Activated T-cell treated with anti-CD3 and anti-CD28 coated beads, Interleukin-2, amount 50 U/mL, for 4 hours (primary cell): Measurements from ENCODE around the gene RASAL2. TPM values are rescaled to one million over a fixed set of nuclear protein-coding genes. Genes with fewer than 3 reads are reported as not detected.
"Not testable (repeated sequence)": the region's sequence is repeated elsewhere in the genome, so short reads cannot be mapped to it uniquely, and the experiment has no call there.

Experiments
- ATAC-seq, 2 donors: fragments of 200-7000 bp; cut with Tn5 transposase; one replicate each; pipeline ENCODE4 v1.10.0; 2021
- DNase-seq: peaks from one replicate; pipeline ENCODE4 v3.0.0-alpha.2; 2020
- H3K27me3 Mint-ChIP-seq: one replicate; pipeline ENCODE4 v1.8.0; 2021; ENCODE audit warnings: low read depth, mixed read lengths
- H3K36me3 Mint-ChIP-seq: one replicate; pipeline ENCODE4 v1.8.0; 2022; ENCODE audit warnings: mixed read lengths; ENCODE audit not compliant: insufficient read depth
- H3K4me1 Mint-ChIP-seq: one replicate; pipeline ENCODE4 v1.8.0; 2021; ENCODE audit warnings: low read depth, mixed read lengths
- H3K4me3 Mint-ChIP-seq: one replicate; pipeline ENCODE4 v1.8.0; 2021; ENCODE audit warnings: mild to moderate bottlenecking, moderate library complexity, mixed read lengths
- H3K9me3 Mint-ChIP-seq: one replicate; pipeline ENCODE4 v1.8.0; 2021; ENCODE audit warnings: mixed read lengths
- total RNA-seq, 3 donors: library from RNA; stranded (reverse); gene quantifications; one replicate each; pipeline ENCODE4 v1.2.1, GENCODE V29; 2021

The RASAL2 gene
- total RNA-seq, 3 donors from 2014 or later, result 0.03 to 0.15 (median 0.08) TPM

DNA sequence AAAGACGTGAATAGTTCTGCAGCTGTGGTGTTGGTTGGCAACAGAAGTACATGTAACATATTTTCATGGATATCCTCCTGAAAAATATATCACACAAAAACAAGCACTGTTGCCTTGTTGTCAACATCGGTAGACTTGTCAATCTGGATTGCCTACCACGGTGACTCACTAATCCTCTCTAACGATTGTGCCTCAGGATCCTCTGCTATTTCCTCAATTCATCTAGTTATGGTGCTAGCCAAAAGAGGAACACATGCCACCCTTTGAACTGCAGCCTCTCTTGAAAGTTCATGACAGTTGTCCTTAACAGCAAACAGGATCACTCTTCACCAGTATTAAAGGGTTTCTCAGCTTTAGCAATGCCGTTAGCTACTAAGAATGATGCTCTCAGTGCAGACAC lies 25.7 kb downstream of the RASAL2 start:
- no peaks in the 10 kb centered on the region for H3K36me3 Mint-ChIP-seq
- peaks cover 3% of the 10 kb centered on the region for H3K27me3 Mint-ChIP-seq
- peaks cover 4% of the 10 kb centered on the region for H3K9me3 Mint-ChIP-seq
- no peaks in the 10 kb centered on the region for H3K4me1 Mint-ChIP-seq
- ATAC-seq (no peak), DNase-seq (no peak)
- no peak overlapping the region for H3K4me3 Mint-ChIP-seq

DNA sequence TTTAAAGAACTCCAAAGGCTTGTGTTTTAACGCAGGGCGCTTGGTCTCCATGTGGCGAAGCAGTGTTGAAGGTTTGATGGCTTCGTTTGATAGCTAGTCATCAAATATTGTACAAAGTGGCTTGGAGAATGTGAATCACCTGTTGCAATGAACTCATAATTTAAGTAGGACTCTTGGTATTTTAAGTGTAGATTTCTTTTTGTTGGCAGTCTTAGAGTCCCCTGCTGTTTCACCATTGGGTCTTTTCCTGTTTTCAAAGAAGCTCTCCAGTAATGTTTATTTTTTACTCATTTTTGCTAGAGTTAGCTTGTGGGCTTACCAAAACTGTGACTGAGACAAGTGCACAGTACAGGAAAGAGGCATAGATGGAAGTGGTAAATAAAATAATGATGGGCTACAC lies 26.2 kb downstream of the RASAL2 start:
- no peaks in the 10 kb centered on the region for H3K4me1 Mint-ChIP-seq

DNA sequence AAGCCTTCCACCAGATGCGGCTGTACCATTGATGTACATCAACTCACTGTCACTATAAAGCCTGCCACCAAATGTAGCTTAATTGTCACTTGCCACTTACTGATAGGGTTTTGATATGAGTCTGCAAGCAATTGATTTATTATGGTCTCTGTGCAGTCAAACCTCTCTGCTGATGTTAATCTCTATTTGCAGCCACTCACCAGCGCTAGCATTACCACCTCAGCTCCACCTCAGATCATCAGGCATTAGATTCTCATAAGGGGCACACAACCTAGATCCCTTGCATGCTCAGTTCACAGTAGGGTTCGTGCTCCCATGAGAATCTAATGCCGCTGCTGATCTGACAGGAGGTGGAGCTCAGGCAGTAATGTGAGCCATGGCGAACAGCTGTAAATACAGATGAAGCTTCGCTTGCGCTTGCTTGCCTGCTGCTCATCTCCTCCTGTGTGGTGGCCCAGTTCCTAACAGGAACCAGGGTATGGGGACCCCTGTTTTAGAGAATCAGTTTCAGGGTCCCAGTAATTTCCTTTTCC lies 26.7 kb downstream of the RASAL2 start:
- not testable (repeated sequence) for H3K4me3 Mint-ChIP-seq, DNase-seq, ATAC-seq, H3K36me3 Mint-ChIP-seq, H3K4me1 Mint-ChIP-seq, H3K9me3 Mint-ChIP-seq, H3K27me3 Mint-ChIP-seq

More for the DNA sequence above, 26.2 kb downstream of the RASAL2 start:
- Mint-ChIP-seq H3K27me3 (peaks cover 3% of the 10 kb centered on the region), H3K9me3 (peaks cover 4% of the 10 kb centered on the region), H3K4me3 (no peak overlapping the region), H3K36me3 (no peaks in the 10 kb centered on the region)
- no peak for DNase-seq
- ATAC-seq, result no peak

DNA sequence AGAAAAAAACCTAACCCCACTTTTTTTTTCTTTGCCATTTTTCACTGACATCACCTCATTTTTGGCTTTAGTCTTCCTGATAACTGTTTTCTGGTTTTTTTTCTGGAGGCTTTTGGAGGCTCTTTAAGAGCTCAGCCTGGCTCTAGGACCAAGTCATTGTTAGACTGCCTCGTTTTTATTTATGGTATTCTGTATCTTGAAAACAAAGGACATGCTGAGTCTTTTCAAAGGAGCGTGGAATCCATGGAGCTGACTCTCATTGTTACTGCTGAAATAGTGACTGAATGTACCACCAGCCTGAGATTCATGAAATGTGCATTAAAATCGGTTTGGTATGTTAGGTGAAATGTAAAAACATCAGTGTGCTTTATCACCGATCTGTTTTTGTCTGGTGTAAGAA lies 28.0 kb downstream of the RASAL2 start:
- H3K4me3 Mint-ChIP-seq, result no peak overlapping the region
- no peak for DNase-seq
- H3K4me1 Mint-ChIP-seq, result no peaks in the 10 kb centered on the region
- H3K36me3 Mint-ChIP-seq, result no peaks in the 10 kb centered on the region
- ATAC-seq, result no peak
- no peaks in the 10 kb centered on the region for H3K27me3 Mint-ChIP-seq
- no peaks in the 10 kb centered on the region for H3K9me3 Mint-ChIP-seq

DNA sequence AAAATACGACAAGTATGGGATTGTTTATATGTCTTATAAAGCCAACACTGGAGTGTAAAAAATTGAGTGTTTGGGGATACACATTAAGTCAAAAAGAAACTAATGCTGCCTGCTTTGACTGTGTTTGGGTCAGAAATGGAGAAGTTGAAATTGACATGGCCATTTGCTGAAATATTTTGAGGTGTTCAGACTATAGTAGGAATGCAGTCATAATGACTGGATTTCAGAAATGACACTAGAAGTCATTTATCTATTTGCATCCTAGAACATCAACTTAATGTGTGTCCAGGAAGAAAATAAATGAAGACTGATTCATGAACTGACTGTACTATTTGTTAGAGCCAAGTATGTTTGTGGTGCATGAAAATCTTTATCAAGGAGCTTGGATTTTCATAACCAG lies 28.4 kb downstream of the RASAL2 start:
- no peaks in the 10 kb centered on the region for H3K36me3 Mint-ChIP-seq
- H3K27me3 Mint-ChIP-seq, result no peaks in the 10 kb centered on the region
- no peaks in the 10 kb centered on the region for H3K4me1 Mint-ChIP-seq
- no peak overlapping the region for H3K4me3 Mint-ChIP-seq
- DNase-seq (no peak), ATAC-seq (no peak)
- no peaks in the 10 kb centered on the region for H3K9me3 Mint-ChIP-seq

DNA sequence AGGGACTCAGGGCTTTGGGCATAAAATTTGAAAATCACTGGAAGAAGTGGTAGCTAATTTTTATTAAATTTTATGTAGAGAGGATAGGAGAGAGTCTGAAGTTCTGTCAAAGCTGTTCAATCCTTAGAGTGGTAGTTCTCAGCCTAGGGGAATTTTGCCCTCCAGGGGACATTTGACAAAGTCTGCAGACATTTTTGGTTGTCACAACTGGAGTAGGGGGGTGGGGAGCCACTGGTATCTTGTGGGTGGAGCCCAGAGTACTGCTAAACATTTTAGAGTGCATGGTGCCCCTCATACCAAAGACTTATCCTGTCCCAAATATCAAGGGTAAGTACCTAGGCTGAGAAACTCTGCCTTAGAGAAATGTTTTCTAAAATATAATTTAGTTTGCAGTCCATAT lies 30.2 kb downstream of the RASAL2 start:
- Mint-ChIP-seq H3K4me3 (no peak overlapping the region), H3K27me3 (no peaks in the 10 kb centered on the region), H3K36me3 (no peaks in the 10 kb centered on the region), H3K9me3 (no peaks in the 10 kb centered on the region), H3K4me1 (no peaks in the 10 kb centered on the region)
- no peak for ATAC-seq
- no peak for DNase-seq

DNA sequence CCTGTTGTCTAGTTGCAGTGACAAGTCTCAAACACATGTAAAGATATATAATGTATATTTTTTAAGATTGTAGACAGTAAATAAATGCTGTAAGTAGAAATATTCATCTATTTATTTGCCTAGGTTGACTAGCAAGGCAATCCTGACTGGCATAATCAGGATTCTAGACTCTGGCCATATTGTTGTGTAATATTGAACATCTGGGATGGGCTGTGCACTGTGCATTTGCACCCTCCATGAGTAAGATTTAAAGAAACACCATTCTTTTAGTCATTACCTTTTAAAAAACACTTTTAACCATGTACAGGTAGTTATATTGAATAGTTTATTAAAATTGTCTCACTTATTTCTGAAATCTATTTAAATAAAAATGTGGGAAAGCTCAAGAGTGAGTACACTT lies 32.4 kb downstream of the RASAL2 start:
- DNase-seq, result no peak
- no peak for ATAC-seq
- Mint-ChIP-seq H3K4me3 (no peak overlapping the region), H3K27me3 (no peaks in the 10 kb centered on the region), H3K36me3 (no peaks in the 10 kb centered on the region), H3K4me1 (no peaks in the 10 kb centered on the region), H3K9me3 (no peaks in the 10 kb centered on the region)

DNA sequence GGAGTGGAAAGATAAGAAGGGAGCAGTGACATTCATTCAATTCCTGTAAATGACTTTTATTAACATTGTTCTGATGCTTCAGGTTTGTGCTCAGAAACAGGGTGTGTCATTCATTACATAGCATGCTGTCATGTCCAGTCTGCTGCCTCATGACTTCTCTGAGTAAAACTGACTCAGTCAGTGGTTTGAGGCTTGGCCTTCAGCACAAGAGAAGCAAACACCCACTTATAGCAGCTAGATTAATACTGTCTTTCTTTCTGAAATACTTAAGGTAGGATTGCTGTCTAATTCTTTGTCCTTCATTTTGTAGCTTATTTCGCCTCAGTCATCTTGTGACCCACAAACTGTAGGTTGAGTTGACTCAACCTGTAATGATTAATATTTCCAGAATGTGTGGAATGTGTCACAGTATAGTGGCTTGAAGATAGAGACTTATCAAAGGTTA lies 32.9 kb downstream of the RASAL2 start:
- Mint-ChIP-seq H3K9me3 (no peaks in the 10 kb centered on the region), H3K27me3 (no peaks in the 10 kb centered on the region), H3K36me3 (no peaks in the 10 kb centered on the region), H3K4me1 (no peaks in the 10 kb centered on the region), H3K4me3 (no peak overlapping the region)
- DNase-seq, result no peak
- peak in 1 of 2 donors; percentile 18 for ATAC-seq

DNA sequence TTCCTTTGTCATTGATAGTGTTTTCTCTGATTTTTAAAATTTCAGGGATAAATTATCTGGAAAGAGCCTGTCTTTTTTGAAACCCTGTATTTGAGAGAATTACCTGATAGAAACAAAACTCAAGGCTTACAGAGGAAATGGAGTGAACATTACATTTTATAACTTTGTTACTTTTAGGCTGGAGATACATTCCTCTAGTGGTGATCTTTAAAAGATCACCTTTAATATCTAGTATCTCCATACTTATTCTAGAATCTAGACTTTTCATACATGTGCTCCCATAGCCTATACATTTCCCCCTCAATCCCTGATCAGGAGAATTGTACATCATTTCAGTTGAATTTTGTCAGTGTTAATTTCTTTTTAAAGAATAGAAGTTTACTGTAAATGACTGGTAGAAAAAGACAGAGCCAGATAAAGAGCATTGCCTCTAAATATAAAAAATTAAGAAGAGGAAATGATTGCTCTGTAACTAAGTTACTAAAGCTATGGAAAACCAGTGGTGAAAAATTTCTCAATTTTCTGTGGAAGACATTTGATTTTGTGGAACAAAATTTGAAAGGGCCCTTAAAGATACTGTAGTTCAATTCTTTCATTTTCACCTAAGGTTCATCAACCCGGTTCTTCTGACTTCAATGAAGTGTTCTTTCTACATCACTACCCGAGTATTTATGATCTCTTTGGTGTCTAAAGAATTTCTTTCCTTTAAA lies 33.7 kb downstream of the RASAL2 start:
- H3K4me1 Mint-ChIP-seq, result no peaks in the 10 kb centered on the region
- DNase-seq (no peak), ATAC-seq (no peak)
- no peaks in the 10 kb centered on the region for H3K9me3 Mint-ChIP-seq
- no peaks in the 10 kb centered on the region for H3K36me3 Mint-ChIP-seq
- H3K27me3 Mint-ChIP-seq, result no peaks in the 10 kb centered on the region
- H3K4me3 Mint-ChIP-seq, result no peak overlapping the region

DNA sequence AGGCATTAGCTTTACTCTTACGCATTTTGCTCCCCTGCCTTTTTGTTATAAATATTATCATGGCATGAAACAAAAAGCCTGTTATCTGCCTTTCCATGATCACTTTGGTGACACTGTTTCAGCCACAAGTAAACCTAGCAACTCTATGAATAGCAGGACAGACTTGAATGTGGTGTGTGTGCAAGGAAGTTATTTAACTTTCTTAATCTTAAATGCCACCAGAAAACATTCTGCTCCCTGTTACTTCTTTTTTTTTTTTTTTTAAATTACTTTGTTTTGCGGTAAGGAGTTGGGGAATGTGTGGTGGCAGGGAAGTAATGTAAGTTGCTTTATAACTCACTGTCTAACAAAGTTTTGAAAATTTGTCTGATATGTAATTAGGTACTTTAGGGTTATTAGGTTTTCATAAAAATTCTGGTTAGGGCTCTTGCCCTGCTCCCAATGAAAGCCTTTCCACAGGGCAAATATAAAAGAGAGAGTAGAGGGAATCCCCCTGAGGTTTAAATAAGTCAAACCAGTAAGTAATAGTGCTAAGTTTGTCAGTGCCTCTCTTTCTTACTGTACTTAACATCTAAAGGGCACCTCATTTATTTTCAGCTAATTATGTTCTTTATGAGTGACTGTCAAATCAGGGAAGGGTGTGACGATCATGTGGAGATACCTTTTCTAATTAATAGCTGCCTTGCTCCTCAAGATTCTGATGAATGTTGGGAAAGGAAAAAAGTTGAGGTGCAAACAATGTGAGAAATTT lies 39.5 kb downstream of the RASAL2 start:
- H3K27me3 Mint-ChIP-seq, result no peaks in the 10 kb centered on the region
- DNase-seq (no peak), ATAC-seq (no peak)
- H3K9me3 Mint-ChIP-seq, result peaks cover 7% of the 10 kb centered on the region
- no peaks in the 10 kb centered on the region for H3K4me1 Mint-ChIP-seq
- no peak overlapping the region for H3K4me3 Mint-ChIP-seq
- no peaks in the 10 kb centered on the region for H3K36me3 Mint-ChIP-seq

DNA sequence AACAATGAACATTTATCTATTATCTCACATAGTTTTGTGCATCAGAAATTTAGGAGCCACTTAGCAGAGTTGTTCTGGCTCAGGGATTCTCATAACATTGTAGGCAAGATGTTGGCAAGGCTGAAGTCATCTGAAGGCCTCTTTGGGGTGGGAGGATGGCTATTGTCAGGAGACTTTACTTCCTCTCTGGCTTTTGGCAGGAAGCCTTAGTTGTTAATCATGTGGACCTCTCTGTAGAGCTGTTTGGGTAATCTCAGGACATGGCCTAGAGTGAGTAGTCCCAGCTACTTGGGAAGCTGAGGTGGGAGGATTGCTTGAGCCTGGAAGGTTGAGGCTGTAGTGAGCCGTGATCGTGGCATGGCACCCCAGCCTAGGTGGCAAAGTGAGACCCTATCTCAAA lies 40.2 kb downstream of the RASAL2 start:
- no peaks in the 10 kb centered on the region for H3K36me3 Mint-ChIP-seq
- H3K9me3 Mint-ChIP-seq, result peaks cover 7% of the 10 kb centered on the region
- no peak for DNase-seq
- H3K27me3 Mint-ChIP-seq, result no peaks in the 10 kb centered on the region
- no peak for ATAC-seq
- no peak overlapping the region for H3K4me3 Mint-ChIP-seq
- no peaks in the 10 kb centered on the region for H3K4me1 Mint-ChIP-seq

DNA sequence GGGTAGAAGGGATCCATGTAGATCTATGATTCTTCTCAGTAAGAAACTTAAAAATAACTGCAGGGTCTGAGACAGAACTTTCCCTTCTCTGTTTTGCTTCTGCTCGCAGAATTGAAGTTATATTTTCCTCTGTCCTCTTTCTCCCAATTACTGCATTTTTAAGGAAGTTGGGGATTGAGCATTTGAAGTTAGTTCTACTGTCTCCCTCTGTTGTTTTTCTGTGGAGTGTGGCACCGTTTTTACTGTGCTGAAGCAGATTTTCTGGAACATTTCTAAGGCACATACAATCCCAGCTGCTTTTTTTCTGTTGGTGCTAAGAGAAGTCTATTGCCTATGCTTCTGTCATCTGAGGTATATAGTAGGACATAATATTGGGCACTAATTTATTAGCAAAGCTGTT lies 43.3 kb downstream of the RASAL2 start:
- H3K36me3 Mint-ChIP-seq, result no peaks in the 10 kb centered on the region

DNA sequence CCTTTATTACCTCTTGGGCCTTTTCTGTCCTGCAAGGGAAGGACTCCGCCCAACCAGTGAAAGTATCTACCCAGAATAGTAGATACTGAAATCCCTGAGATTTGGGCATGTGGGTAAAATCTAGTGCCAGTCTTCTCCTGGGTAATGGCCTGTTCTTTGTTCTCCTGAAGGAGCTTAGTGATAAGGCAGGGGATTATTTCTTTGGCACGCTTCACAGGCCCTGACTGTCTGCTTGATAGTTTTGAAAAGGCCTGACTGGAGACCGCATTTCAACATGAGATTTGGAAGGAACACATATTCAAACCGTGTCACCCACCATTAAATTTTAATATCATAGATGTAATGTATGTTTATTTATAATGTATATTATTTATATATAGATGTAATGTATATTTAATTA lies 48.9 kb downstream of the RASAL2 start:
- Mint-ChIP-seq H3K9me3 (no peaks in the 10 kb centered on the region), H3K27me3 (no peaks in the 10 kb centered on the region), H3K4me3 (no peak overlapping the region), H3K4me1 (no peaks in the 10 kb centered on the region), H3K36me3 (no peaks in the 10 kb centered on the region)
- no peak for DNase-seq
- ATAC-seq, result no peak

More for the DNA sequence above, 43.3 kb downstream of the RASAL2 start:
- Mint-ChIP-seq H3K4me1 (no peaks in the 10 kb centered on the region), H3K27me3 (no peaks in the 10 kb centered on the region), H3K4me3 (no peak overlapping the region), H3K9me3 (peaks cover 7% of the 10 kb centered on the region)
- DNase-seq (no peak), ATAC-seq (no peak)

DNA sequence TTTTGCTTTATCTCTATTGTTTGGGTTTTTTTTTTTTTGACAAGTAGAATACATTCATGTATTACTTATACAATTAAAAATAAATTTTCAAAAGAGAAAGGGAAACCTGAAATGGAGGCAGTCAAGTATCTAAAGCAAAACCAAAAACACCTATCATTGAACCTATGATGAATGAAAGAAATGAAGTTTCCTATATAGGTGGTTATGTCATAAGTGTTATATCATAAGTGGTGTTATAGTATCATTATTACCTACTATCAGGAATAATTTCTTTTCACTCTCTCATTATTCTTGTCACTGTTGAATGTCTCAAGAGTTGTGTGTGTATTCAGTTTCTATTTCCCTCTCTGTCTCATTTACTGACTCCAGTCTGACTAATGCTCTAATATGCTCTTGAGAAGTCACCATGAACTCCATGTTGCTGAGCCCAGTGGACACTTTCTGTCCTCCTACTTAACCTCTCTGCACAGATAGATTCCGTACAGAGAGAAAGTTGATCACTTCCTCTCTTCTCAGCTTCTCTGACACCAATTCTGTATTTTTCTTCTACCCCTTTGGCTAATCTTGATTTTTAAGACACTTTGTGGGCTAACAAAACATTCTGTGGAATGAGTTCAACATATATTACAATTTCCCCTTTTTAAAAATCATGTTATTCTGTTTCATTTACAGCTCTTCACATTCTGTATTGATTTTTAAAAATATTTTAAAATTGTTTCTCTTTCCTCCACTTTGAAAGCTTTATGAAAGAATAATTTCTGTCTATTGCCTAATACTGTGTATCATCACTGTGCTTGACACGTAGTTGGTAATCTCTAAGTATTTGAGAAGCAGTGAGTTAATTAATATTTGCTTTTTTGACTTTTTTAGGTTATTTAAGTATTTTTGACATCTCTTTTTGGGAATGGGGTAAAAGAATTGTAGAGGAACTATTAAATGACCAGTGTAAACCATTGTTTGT lies 50.1 kb downstream of the RASAL2 start:
- no peak for ATAC-seq
- no peak overlapping the region for H3K4me3 Mint-ChIP-seq
- DNase-seq, result no peak
- no peaks in the 10 kb centered on the region for H3K9me3 Mint-ChIP-seq
- H3K27me3 Mint-ChIP-seq, result no peaks in the 10 kb centered on the region
- no peaks in the 10 kb centered on the region for H3K36me3 Mint-ChIP-seq
- H3K4me1 Mint-ChIP-seq, result no peaks in the 10 kb centered on the region
